ENCODE results near the gene DNAH12. TPM values are rescaled to one million over a fixed set of nuclear protein-coding genes. Genes with fewer than 3 reads are reported as not detected.
A peak's percentile ranks its signal among the peaks of the same experiment; 100 is the strongest.

Gene DNAH12
- total RNA-seq, 1 experiment from 2014 or later: 0.07 TPM

DNA sequence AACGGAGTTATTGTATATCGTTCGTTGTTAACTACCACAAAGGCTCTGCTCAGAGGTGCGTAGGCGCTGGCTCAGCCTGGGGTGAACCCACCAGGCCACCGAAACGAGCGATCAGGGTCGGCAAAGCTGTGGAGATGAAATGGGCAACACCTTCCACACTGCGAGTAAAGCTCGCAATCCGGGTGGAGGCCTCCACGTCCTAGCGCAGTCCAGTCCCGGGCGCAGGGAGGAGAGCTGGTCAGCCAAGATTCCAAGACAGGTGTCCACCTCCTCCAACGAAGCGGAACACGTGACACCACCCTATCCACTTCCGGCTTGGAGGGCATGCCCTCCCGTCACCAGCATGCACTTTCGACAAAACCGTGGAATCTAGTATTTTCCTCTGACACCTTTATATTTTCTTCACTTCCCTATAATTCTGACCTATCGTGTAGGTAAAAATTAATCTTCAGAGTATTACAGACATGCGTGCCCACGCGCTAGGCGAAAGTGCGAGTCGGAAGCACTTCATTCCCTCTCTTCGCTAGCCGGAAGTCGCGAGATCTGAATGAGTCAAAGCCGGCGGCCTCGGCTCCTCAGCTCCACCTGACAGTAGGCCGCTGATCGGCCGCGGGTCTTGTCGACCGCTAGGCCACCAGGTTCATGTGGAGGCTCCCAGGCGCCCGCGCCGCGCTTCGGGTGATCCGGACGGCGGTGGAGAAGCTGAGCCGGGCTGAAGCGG, 11.8 kb upstream of the DNAH12 start, which contains the start of gene PDE12:
TSS of gene PDE12 (plus strand) at position 537 of the 721 bp plus-strand sequence. CDS start at position 643, 106 bp downstream.
- no peaks in the 10 kb centered on the region for H3K9me2 ChIP-seq (replicated peaks; ENCODE audit: low read length)
- CTCF ChIA-PET: interaction anchor here (1.0 kb wide), 1 partner anchor 91 kb away, joined by 4 read pairs; no protein-coding TSS in a partner anchor
- H3K27ac ChIP-seq (ENCODE audit: low read length): peak within 1 kb of the TSS; percentile 75
- intact Hi-C loops (cut with micrococcal nuclease): loop anchor here (2.0 to 5.0 kb wide), 6 partner anchors 25 to 384 kb away; partner anchors contain the start of gene ARF4
- peak within 1 kb of the TSS; percentile 99 for H2AFZ ChIP-seq (ENCODE audit: low read length)
- peak; percentile 76 for ATAC-seq
- H4K20me1 ChIP-seq (ENCODE audit: low read length): peaks cover 17% of the 10 kb centered on the region
- H3K9me3 ChIP-seq (ENCODE audit: low read length): no peaks in the 10 kb centered on the region
- peak; percentile 89 for DNase-seq
- H3K4me1 ChIP-seq (ENCODE audit: insufficient read depth, low read length): peaks cover 32% of the 10 kb centered on the region
- H3K4me2 ChIP-seq (ENCODE audit: low read length): peak within 1 kb of the TSS; percentile 95
- no TSS peak for BruUV-seq (replicated peaks)
- TF ChIP-seq EZH2 (IDR thresholded peaks at IDR 0.05; ENCODE audit: low read length, unreplicated experiment) (no peak), EZH2phosphoT487 (IDR thresholded peaks at IDR 0.05; ENCODE audit: borderline replicate concordance, low read length) (no peak)
- TF ChIP-seq, protein P1, sequence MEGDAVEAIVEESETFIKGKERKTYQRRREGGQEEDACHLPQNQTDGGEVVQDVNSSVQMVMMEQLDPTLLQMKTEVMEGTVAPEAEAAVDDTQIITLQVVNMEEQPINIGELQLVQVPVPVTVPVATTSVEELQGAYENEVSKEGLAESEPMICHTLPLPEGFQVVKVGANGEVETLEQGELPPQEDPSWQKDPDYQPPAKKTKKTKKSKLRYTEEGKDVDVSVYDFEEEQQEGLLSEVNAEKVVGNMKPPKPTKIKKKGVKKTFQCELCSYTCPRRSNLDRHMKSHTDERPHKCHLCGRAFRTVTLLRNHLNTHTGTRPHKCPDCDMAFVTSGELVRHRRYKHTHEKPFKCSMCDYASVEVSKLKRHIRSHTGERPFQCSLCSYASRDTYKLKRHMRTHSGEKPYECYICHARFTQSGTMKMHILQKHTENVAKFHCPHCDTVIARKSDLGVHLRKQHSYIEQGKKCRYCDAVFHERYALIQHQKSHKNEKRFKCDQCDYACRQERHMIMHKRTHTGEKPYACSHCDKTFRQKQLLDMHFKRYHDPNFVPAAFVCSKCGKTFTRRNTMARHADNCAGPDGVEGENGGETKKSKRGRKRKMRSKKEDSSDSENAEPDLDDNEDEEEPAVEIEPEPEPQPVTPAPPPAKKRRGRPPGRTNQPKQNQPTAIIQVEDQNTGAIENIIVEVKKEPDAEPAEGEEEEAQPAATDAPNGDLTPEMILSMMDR (conservative IDR thresholded peaks at IDR 0.05; ENCODE audit: low read depth, low read length): no peak
- H3K4me3 ChIP-seq (ENCODE audit: low read length): peak within 1 kb of the TSS; percentile 85
- POLR2A ChIA-PET (ENCODE audit: unreplicated experiment): interaction anchor here (0.6 kb wide), 1 partner anchor 170 kb away, joined by 3 read pairs; no protein-coding TSS in a partner anchor
- H3K27me3 ChIP-seq (ENCODE audit: low read length): no peaks in the 10 kb centered on the region
- peaks cover 9% of the 10 kb centered on the region; the same call in 1 of the 2 replicates for H3K36me3 ChIP-seq (ENCODE audit: low read depth, low read length)
- H3K79me2 ChIP-seq (ENCODE audit: low read length): peaks cover 48% of the 10 kb centered on the region
- H3K9ac ChIP-seq (ENCODE audit: low read length): peak within 1 kb of the TSS; percentile 94
- no peaks in the 10 kb centered on the region for H3F3A ChIP-seq (ENCODE audit: low read length, unreplicated experiment)

DNA sequence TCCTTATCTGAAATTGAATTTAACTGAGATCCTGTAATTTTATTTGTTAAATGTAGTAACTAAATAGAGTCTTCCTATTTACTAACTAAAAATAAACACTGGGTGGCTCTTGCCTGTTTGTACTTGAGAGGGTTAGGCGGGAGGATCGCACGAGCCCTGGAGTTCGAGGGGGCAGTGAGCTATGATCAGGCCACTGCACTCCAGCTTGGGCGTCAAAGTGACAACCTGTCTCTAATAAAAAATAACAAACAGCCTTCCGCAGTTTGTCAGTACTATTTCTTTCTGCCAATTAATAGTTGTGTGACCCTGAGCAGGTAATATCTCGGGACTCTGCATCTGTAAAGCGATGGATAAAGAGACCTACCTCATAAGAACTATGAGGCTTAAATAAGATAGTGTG, 11.2 kb upstream of the DNAH12 start:
- intact Hi-C loops (cut with micrococcal nuclease): loop anchor here (5.0 kb wide), 3 partner anchors 88 to 383 kb away; no protein-coding TSS in a partner anchor

More for the DNA sequence above, 11.2 kb upstream of the DNAH12 start:
- peak overlapping the region; percentile 75; the same call in 1 of the 2 replicates for H3K27ac ChIP-seq (ENCODE audit: low read length)
- peaks cover 26% of the 10 kb centered on the region for H3K4me1 ChIP-seq (ENCODE audit: insufficient read depth, low read length)
- no peaks in the 10 kb centered on the region for H3K27me3 ChIP-seq (ENCODE audit: low read length)
- DNase-seq (no peak), ATAC-seq (no peak)
- TF ChIP-seq EZH2phosphoT487 (IDR thresholded peaks at IDR 0.05; ENCODE audit: borderline replicate concordance, low read length) (no peak), EZH2 (IDR thresholded peaks at IDR 0.05; ENCODE audit: low read length, unreplicated experiment) (no peak)
- TF ChIP-seq, protein P1 (conservative IDR thresholded peaks at IDR 0.05; ENCODE audit: low read depth, low read length): no peak
- CTCF ChIA-PET: no interaction called here
- no peaks in the 10 kb centered on the region for H3K9me3 ChIP-seq (ENCODE audit: low read length)
- 0 out of 2 replicates have a peak, but pooled peaks cover 5% of the 10 kb centered on the region for H3K36me3 ChIP-seq (ENCODE audit: low read depth, low read length)
- H3K4me3 ChIP-seq (ENCODE audit: low read length): peak overlapping the region; percentile 85
- no peaks in the 10 kb centered on the region for H3F3A ChIP-seq (ENCODE audit: low read length, unreplicated experiment)
- H3K79me2 ChIP-seq (ENCODE audit: low read length): peaks cover 42% of the 10 kb centered on the region
- no peaks in the 10 kb centered on the region for H3K9me2 ChIP-seq (replicated peaks; ENCODE audit: low read length)
- peak overlapping the region; percentile 94 for H3K9ac ChIP-seq (ENCODE audit: low read length)
- H3K4me2 ChIP-seq (ENCODE audit: low read length): peak overlapping the region; percentile 95
- H4K20me1 ChIP-seq (ENCODE audit: low read length): peaks cover 17% of the 10 kb centered on the region
- H2AFZ ChIP-seq (ENCODE audit: low read length): peak overlapping the region; percentile 99
- BruUV-seq (replicated peaks): no TSS peak
- POLR2A ChIA-PET (ENCODE audit: unreplicated experiment): no interaction called here
